ENCODE results near the gene CCNF.

GRCh38 chr16:2473999-2474876 is 45.0 kb downstream of the CCNF start:
- TF ChIP-seq CTCF (IDR thresholded peaks at IDR 0.05 in 2 of 3, conservative IDR thresholded peaks at IDR 0.05 in 1 of 3; ENCODE audit: control insufficient read depth in 2 of 3, extremely low read depth in 1 of 3, insufficient read depth in 1 of 3, low read depth in 3 of 3, low read length in 3 of 3) (peak; percentile 41 to 73 (median 42); a peak in 5 of 6 replicates), KDM1A (IDR thresholded peaks at IDR 0.05; ENCODE audit: borderline replicate concordance) (no peak), RCOR1 (conservative IDR thresholded peaks at IDR 0.05; ENCODE audit: low read depth, low read length) (no peak), GABPA (IDR thresholded peaks at IDR 0.05; ENCODE audit: low read depth) (no peak), EZH2 (IDR thresholded peaks at IDR 0.05; ENCODE audit: borderline replicate concordance, control insufficient read depth, low read depth, low read length) (no peak), POLR2A (IDR thresholded peaks at IDR 0.05; ENCODE audit: low read depth, low read length) (peak; percentile 56; the same call in 1 of the 2 replicates)
